Midbrain (tissue), 1 donor: Measurements from ENCODE around the gene CDC23.
"Not testable (repeated sequence)": the region's sequence is repeated elsewhere in the genome, so short reads cannot be mapped to it uniquely, and the experiment has no call there.

Experiments used
- DNase-seq: peaks from one replicate; lab custom pipeline; 2025; lab: John Stamatoyannopoulos, UW

Gene CDC23

GRCh38 chr5:138216799-138217198, 3.7 kb upstream of the CDC23 start:
- no peak for DNase-seq

GRCh38 chr5:138212828-138213160, 329 bp downstream of the CDC23 start:
- DNase-seq, result no peak

GRCh38 chr5:138210985-138211384, 2.1 kb downstream of the CDC23 start:
- no peak for DNase-seq

- not testable (repeated sequence) for DNase-seq
Measured at GRCh38 chr5:138193859-138194258, 19.3 kb downstream of the CDC23 start.

GRCh38 chr5:138192826-138193225, 20.3 kb downstream of the CDC23 start:
- DNase-seq, result no peak

- no peak for DNase-seq
Measured at GRCh38 chr5:138188626-138189025, 24.5 kb downstream of the CDC23 start.

- no peak for DNase-seq
Measured at GRCh38 chr5:138186002-138186447, 27.1 kb downstream of the CDC23 start.

GRCh38 chr5:138182808-138183207, 30.3 kb downstream of the CDC23 start:
- DNase-seq, result no peak

- DNase-seq, result no peak
Measured at GRCh38 chr5:138180841-138181240, 32.3 kb downstream of the CDC23 start.

- peak; percentile 27 for DNase-seq
Measured at GRCh38 chr5:138180183-138180782, 32.8 kb downstream of the CDC23 start.

GRCh38 chr5:138179277-138179857, 33.8 kb downstream of the CDC23 start:
- no peak for DNase-seq

GRCh38 chr5:138178516-138179276, 34.4 kb downstream of the CDC23 start, which contains the start of the genes BRD8 and KIF20A:
BRD8 (minus strand) TSS chr5:138178630; CDS start chr5:138178614, 16 bp downstream.
KIF20A (plus strand) TSS chr5:138179112; CDS start chr5:138179681, 569 bp downstream.
- DNase-seq, result peak; percentile 97

- DNase-seq, result peak; percentile 42
Measured at GRCh38 chr5:138177941-138178515, 35.1 kb downstream of the CDC23 start.

GRCh38 chr5:138170299-138170698, 42.8 kb downstream of the CDC23 start:
- no peak for DNase-seq

GRCh38 chr5:138169124-138169523, 44.0 kb downstream of the CDC23 start:
- no peak for DNase-seq

- no peak for DNase-seq
Measured at GRCh38 chr5:138163721-138164120, 49.4 kb downstream of the CDC23 start.

- DNase-seq, result no peak
Measured at GRCh38 chr5:138160706-138161105, 52.4 kb downstream of the CDC23 start.

- DNase-seq, result peak; percentile 44
Measured at GRCh38 chr5:138159666-138160065, 53.5 kb downstream of the CDC23 start.

- DNase-seq, result no peak
Measured at GRCh38 chr5:138157626-138158025, 55.5 kb downstream of the CDC23 start.

- not testable (repeated sequence) for DNase-seq
Measured at GRCh38 chr5:138155977-138156376, 57.1 kb downstream of the CDC23 start.

- DNase-seq, result no peak
Measured at GRCh38 chr5:138149530-138149929, 63.6 kb downstream of the CDC23 start.

- DNase-seq, result no peak
Measured at GRCh38 chr5:138148811-138149210, 64.3 kb downstream of the CDC23 start.

- not testable (repeated sequence) for DNase-seq
Measured at GRCh38 chr5:138143578-138143977, 69.5 kb downstream of the CDC23 start.
